Hepatic stellate cell (primary cell): Measurements from ENCODE around the gene GNG4.

Experiments used
- DNase-seq: peaks from one replicate; pipeline ENCODE4 v3.0.0; 2011; ENCODE audit warnings: low spot score

Gene GNG4

DNA sequence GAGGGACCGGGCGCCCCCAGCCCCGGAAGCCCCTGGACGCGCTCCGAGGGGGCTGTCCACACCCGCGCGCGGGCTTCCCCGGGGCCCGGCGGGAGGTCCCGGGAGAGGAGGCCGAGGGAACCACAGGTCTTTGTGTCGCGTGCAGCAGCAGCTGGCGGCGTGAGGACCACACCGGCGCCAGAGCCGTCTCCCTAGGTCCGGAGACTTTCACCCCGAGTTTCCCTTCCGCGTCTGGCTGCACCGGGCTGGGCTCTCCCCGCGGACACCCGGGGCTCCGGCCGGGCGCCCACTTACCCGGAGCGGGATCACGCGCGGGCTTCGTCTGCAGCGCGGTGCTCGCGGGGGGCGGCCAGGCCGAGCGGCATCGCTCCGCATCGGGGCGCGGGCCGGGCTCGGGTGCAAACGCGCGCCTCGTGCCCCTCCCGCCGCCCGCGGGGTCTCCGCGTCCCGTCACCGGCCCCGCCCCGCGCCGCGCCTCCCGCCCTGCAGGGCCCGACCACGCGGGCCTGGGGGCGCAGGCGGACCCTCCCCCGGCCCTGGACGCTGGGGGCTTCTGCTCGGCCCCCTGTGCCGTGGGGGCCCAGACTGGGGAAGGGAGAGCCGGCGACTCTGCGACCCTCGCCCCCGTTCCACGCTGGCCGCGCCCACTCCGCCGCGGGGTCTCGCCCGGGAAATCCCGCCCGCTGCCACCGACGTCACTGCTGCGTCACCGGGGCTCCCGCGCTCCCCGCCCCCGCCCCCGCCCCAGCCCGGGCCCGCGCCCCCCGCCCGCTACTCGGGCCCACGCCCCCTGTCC is at the start of gene GNG4:
TSS of gene GNG4 (minus strand) at position 417 of the 796 bp plus-strand sequence. CDS start 65,946 bp downstream, outside the sequence.
- peak; percentile 37 for DNase-seq

- no peak for DNase-seq
These were observed 47.9 kb upstream of the GNG4 start for GRCh38 chr1:235697508-235697907.

DNA sequence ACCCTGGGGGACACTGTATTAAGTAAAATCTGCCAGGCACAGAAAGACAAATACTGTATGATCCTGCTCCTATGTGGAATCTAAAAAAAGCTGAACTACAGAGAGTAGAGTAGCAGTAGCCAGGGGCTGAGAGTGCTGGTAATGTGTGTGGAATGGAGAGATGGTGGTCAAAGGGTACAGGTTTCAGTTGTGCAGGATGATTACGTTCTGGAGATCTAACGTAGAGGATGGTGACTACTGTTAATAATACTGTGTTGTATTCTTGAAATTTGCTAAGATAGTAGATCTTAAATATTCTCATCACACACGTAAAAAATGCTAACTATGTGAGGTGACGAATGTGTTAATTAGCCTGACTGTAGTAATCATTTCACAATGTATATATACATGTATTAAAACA is 39.8 kb upstream of the GNG4 start:
- no peak for DNase-seq

GRCh38 chr1:235688096-235688495 is 38.5 kb upstream of the GNG4 start:
- no peak for DNase-seq

DNA sequence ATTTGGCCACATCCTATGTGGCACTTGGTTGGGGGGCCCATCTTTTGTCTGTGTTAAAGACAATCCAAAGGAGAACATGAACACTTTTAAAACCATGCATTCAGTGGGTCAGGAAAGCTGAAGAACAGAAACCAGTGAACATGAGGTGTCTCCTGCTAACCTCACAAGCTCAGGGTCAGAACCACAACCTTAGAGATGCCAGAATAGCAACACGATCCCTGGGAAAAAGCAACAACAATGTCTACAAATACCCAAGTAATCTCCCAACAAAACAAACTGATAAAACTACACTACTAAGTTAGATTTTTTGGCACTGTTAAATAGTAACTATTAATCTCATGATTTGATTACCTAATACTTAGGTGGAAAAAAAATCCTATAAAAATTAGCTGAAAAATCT is 34.1 kb upstream of the GNG4 start:
- DNase-seq: no peak

- no peak for DNase-seq
These were observed 32.6 kb upstream of the GNG4 start for GRCh38 chr1:235682216-235682615.

- no peak for DNase-seq
These were observed 30.1 kb upstream of the GNG4 start for GRCh38 chr1:235679644-235680043.

DNA sequence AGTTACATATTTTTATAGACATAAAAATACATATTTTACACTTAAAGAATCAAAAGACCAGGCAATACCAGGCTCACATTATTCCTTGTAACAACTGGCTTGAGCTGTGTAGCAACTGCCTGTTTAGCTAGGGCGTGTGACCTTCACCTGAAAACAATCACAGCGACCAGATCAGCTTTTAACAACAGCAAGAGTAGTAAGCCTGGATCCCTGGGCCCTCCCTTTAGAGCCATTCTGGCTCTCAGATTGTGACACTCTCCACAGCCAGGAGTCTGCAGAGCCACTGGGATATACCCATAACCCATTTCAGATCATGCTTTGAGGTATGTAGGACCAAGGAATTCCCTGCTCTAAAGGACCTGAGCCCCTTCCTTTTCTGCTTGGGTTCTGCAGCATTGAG is 29.4 kb upstream of the GNG4 start:
- no peak for DNase-seq

DNA sequence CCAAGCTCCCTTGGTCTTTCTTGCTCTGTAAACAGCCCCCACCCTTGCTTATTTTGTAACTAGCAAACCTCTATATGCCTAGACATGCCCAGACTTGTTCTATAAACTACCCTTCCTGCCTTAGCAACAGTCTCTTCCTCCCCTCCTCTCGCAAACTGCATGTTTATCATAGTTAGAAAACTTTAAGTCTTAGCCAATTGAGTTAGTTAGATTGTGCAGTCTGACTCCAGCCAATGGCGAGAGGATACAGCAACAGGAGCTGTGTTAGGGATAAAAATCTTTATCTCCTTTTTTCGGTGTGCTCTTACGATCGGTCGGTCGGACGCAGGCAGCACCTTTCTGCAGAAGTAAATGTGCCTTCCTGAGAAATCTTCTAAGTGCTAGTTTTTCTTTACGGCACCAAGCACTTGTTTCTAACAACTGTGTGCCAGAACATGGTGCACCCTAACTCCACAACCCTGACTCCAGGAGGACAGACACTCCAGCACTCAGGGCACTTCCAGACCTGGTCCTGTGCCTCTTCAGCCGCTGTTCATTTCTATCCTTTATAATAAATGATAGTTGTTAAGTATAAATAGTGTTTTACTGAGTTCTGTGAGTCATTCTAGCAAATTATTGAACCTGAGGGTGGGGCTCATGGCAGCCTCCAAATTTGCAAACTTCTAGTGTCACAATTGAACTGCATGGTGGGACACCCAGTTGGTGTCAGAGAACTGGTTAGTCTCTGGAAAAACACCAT is 25.7 kb upstream of the GNG4 start:
- no peak for DNase-seq

GRCh38 chr1:235673981-235674380 is 24.4 kb upstream of the GNG4 start:
- DNase-seq: no peak

DNA sequence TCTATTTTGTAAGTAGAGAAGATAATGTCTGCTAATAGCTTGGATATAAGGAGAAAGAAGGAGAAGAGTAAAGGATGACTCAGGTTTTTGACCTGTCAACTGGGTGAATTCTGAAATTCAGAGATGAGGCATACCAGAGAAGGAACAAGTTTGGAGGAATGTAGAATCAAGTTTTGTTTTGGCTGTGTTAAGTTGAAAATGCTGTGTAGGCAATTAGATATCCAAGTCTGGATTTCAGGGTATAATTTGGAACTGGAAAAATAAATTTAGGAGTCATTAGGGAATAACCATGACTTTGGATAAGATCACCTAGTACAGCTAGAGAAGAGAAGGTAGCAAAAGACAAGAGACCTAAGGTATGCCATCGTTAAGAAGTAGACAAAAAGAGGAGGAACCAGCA is 22.4 kb upstream of the GNG4 start:
- DNase-seq: no peak

DNA sequence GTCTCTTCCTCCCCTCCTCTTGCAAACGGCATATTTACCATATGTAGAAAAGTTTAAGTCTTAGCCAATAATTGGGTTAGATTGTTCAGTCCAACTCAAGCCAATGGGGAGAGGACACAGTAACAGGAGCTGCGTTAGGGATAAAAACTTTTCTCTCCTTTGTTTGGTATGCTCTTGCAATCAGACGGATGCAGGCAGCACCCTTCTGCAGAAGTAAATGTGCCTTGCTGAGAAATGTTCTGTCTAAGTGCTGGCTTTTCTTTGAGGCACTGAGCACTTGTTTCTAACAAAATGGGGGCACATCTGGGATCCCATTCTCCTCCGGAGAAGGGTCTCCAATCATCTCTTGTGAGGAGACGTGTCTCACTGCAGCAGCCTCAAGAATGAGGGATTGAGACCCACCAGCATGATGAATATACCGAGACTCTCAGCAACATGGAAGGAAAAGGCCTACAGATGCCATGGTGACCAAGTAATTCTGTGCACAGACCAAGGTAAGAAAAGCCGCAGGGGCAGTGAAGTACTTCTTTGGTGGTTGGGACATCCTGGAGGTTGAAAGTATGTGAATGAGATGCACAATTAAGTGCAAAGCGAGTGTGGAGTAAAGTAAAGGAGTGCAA is 20.7 kb upstream of the GNG4 start:
- DNase-seq: no peak

DNA sequence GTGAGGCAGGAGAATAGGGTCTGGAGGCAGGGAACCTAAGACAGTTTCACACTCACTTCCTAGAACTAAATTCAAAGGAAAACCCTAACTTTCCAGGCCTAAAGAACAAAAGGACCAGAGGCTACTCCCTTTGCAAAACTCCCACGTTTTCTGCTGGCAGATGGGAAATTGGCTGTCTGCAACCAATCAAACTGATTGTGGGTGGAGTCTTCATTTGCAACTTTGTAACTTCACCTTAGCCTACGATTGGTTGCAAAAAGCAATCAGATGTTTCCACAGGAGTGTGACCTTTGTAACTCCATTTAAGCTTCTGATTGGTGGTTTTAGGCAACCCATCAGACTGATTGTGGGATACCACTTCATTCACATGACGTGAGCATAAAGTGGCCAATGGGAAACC is 19.7 kb upstream of the GNG4 start:
- no peak for DNase-seq

DNA sequence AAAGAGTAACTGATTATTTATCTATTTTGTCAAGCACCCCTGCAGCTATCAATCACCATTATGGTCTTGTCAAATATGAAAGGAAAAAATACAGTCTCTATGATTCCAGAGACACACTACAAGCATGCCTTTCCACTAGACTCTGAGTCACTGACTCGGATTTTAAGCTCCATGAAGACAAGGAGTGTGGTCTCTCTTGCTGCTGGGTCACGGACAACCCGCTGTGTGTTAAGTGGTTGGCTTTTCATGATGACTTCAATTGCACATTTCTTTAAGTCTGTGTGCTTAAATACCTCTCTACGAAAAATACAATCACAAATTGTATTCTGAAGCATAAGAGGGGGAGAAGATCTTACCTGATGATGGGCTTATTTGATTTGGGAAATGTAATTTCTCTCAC is 14.0 kb upstream of the GNG4 start:
- no peak for DNase-seq

- DNase-seq: no peak
These were observed 12.0 kb upstream of the GNG4 start for GRCh38 chr1:235661568-235661967.

DNA sequence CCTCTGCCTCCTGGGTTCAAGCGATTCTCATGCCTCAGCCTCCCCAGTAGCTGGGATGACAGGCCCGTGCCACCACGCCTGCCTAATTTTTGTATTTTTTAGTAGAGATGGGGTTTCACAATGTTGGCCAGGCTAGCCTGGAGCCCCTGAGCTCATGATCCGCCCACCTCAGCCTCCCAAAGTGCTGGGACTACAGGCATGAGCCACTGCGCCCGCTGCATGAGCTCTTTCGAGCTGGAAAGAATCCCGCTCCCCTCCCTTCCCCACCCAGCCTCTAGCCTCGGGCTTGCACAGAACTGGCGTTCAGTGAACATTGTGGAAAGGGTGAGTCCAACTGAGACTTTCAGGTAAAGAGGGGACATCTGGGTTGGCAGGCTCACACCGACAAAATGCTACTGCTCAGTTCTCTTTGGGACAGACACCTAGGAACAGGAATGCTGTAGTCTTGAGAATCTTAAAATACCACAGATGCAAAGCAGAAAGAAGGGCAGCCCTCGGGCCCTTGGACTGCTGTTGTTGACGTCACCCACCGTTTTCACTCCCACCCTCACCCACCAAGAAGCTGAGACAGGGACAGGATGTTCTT is 9.7 kb upstream of the GNG4 start:
- DNase-seq: no peak

- DNase-seq: no peak
These were observed 8.4 kb upstream of the GNG4 start for GRCh38 chr1:235657747-235658526.

- no peak for DNase-seq
These were observed 7.7 kb upstream of the GNG4 start for GRCh38 chr1:235657269-235657668.

DNA sequence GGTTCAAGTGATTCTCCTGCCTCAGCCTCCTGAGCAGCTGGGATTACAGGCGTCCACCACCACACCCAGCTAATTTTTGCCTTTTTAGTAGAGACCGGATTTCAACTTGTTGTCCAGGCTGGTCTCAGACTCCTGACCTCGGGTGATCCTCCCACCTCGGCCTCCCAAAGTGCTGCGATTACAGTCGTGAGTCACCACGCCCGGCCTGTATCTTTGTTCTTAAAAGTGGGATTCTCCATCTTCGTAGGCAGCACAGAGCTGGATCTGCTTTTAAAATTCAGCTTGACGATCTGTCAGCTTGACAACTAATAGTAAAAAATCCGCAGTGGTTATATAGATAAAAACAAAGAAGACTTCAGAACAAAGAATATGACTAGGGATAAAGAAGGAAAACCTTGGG is 2.8 kb upstream of the GNG4 start:
- DNase-seq: no peak

DNA sequence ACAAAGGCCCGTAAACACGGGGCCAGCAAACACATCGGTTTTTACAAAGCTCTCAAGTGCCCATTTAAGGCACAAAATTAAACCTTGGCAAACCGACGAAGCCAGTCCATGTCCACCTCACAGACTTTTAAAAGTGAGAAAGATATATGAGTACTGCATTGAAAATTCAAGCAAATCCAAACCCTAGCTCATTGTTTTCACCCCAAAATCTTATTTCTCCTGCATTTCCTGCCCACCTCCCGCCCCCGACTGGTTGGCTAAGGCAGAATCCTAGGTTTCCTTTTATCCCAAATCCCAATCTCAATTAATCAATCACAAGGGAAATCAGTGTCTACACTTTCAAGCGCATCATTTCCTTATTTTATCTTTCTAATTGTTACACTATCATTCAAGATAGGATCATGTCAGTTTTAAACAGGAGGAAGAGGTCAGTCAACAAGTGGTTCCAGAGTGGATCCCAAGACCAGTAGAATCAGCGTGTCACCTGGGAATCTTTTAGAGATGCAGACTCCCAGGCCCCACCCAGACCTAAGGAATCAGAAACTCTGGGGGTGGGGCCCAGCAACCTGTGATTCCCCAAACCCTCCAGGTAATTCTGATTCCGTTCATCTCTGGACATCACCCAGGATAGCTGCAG is 1.7 kb upstream of the GNG4 start:
- DNase-seq: no peak

DNA sequence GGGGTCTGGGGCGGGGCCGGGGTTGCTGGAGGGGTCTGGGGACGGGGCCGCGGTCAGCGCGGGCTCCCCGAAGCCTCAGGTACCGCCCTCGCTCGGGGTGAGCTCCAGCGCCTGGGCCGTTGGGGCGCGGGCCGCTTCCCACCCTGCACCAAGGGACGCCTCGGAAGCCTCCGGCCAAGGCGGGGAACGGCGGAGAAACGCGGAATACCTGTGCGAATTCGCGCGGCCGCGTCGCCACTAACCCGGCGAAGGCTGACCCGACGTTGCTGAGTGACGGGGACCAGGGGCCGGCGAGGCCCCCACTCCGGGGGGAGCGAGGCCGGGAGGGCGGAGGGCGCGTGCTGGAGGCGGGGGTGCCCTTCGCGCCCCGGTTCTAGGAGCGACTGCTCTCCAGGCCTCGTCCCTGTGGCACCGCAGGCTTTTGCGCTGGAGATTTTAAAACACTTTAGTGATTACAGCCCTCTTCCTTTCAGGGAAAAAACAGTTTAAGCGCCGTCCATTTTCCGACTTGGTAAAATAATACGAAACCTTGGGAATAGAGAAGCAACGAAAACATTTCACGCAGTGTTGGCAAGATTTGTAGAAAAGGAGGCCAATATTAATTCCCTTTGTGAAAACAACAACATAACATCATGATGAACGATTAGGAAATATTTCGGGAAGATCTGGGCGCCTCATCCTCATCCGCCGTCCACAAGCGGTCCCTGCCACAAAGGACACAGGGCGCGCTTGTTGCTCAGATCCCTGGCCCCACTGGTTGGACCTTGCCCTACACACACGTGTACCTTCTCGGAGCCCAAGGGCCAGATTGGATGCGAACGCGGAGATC is 971 bp upstream of the GNG4 start:
- no peak for DNase-seq
